Stomach (tissue), 19 donors: ENCODE results near the gene FLAD1. TPM values are rescaled to one million over a fixed set of nuclear protein-coding genes. Genes with fewer than 3 reads are reported as not detected.

Experiments
- DNase-seq, 2 donors: peaks; one replicate each; pipeline versions ENCODE4 v3.0.0 to v3.0.0-alpha.2; 2013 to 2019
- H3K27ac ChIP-seq, 5 donors: fragments of 200-600 bp in 4 of 5; sonication (generic) in 4 of 5; one replicate each; pipeline ENCODE4 v1.5.1; 2013 to 2019; ENCODE audit warnings: mild to moderate bottlenecking in 1 of 5, moderate library complexity in 1 of 5
- H3K27me3 ChIP-seq, 3 donors: fragments of 200-600 bp; sonication (generic); one replicate each; pipeline ENCODE4 v1.5.1; 2017 to 2019; ENCODE audit warnings: mixed run types in 1 of 3
- H3K36me3 ChIP-seq, 4 donors: fragments of 200-600 bp; sonication (generic); 1 replicate in 3 of 4; 2 replicates in 1 of 4; pipeline ENCODE4 v1.5.1; 2016 to 2019
- H3K4me1 ChIP-seq, 4 donors: fragments of 200-600 bp; sonication (generic); one replicate each; pipeline ENCODE4 v1.5.1; 2016 to 2019
- H3K4me3 ChIP-seq, 4 donors: fragments of 200-600 bp; sonication (generic) in 3 of 4; one replicate each; pipeline ENCODE4 v1.5.1; 2016 to 2019; ENCODE audit warnings: mild to moderate bottlenecking in 1 of 4
- H3K9me3 ChIP-seq, 4 donors: fragments of 200-600 bp; sonication (generic); one replicate each; pipeline ENCODE4 v1.5.1; 2016 to 2019
- EP300 ChIP-seq: sonication (generic); formaldehyde crosslinking; IDR thresholded peaks from one replicate; pipeline ENCODE4 v1.6.1; 2017; ENCODE audit warnings: antibody characterized with exemption
- POLR2A ChIP-seq, 4 donors: fragments of 450-650 bp; IDR thresholded peaks; one replicate each; pipeline ENCODE4 v1.6.1; 2016; ENCODE audit warnings: antibody characterized with exemption in 4 of 4, control low read depth in 2 of 4, mild to moderate bottlenecking in 1 of 4, moderate library complexity in 1 of 4
- POLR2AphosphoS5 ChIP-seq, 3 donors: sonication (generic); formaldehyde crosslinking; IDR thresholded peaks; one replicate each; pipeline ENCODE4 v1.6.1; 2016; ENCODE audit warnings: antibody characterized with exemption in 3 of 3
- WGBS, 5 donors: extraction: QIAGEN DNeasy Blood & Tissue Kit in 3 of 5; methylation state at CpG; one replicate each; pipeline versions ENCODE4 v1.1.5 to v1.1.7; 2013 to 2018; 5-methylcytosine and 5-hydroxymethylcytosine counted together
- intact Hi-C: fragments of 100-400 bp; cut with DNase I; formaldehyde crosslinking; loops from one replicate; pipeline ENCODE4 v1.15.1; 2023; ENCODE audit warnings: low total_unique reads
- long read RNA-seq, 10 donors: transcript quantifications; one replicate each; lab custom pipeline, GENCODE V29; 2026
- polyA plus RNA-seq, 3 donors: library from polyadenylated mRNA; stranded (reverse); fragments of 200-250 nt; gene quantifications; one replicate each; pipeline ENCODE4 v1.2.3, GENCODE V29; 2013
- total RNA-seq, 5 donors: library from RNA; depleted of rRNA; stranded (reverse); fragments of >200 nt; gene quantifications; one replicate each; pipeline versions ENCODE4 v1.1.0 to v1.2.3, GENCODE V29; 2014 to 2016
- TF ChIP-seq, protein P1 (sequence below), 7 experiments: fragments of 450-650 bp in 4 of 7; fragments of 200-600 bp in 3 of 7; sonication (generic) in 3 of 7; IDR thresholded peaks; one replicate each; pipeline ENCODE4 v1.5.1; 2016 to 2019; ENCODE audit warnings: antibody characterized with exemption in 7 of 7, control low read depth in 2 of 7, mild to moderate bottlenecking in 1 of 7
- donor health status: healthy with polysubstance abuse.
- donor health status: Bipolar disorder and iron deficiency.
- donor health status: healthy.

The FLAD1 gene
- 10 to 100 TPM; 14.1 to 76.5 (median 54.8) TPM for total RNA-seq
- 10 to 100 TPM; 31.4 to 43.8 (median 40.4) TPM for polyA plus RNA-seq
- long read RNA-seq, donor 1, partial matches to known transcripts: 0 of 3 reads
- long read RNA-seq, donor 1, other reads (novel, unspliced or antisense): 0 of 3 reads
- long read RNA-seq, donor 2, partial matches to known transcripts: 0 of 3 reads
- long read RNA-seq, donor 2, other reads (novel, unspliced or antisense): 0 of 3 reads
- long read RNA-seq, donor 3, partial matches to known transcripts: 0 of 3 reads
- long read RNA-seq, donor 3, other reads (novel, unspliced or antisense): 0 of 3 reads
- long read RNA-seq, donor 4: 0 reads
- long read RNA-seq, donor 5, partial matches to known transcripts: 0 of 3 reads
- long read RNA-seq, donor 5, other reads (novel, unspliced or antisense): 0 of 3 reads
- long read RNA-seq, donor 6: 0 reads
- long read RNA-seq, donor 7, partial matches to known transcripts: 0 of 1 reads
- long read RNA-seq, donor 7, other reads (novel, unspliced or antisense): 0 of 1 reads
- long read RNA-seq, donor 8, partial matches to known transcripts: 0 of 3 reads
- long read RNA-seq, donor 8, other reads (novel, unspliced or antisense): 0 of 3 reads
- long read RNA-seq, donor 9, partial matches to known transcripts: 0 of 3 reads
- long read RNA-seq, donor 9, other reads (novel, unspliced or antisense): 0 of 3 reads
- long read RNA-seq, donor 10, partial matches to known transcripts: 0 of 1 reads
- long read RNA-seq, donor 10, other reads (novel, unspliced or antisense): 0 of 1 reads

DNA sequence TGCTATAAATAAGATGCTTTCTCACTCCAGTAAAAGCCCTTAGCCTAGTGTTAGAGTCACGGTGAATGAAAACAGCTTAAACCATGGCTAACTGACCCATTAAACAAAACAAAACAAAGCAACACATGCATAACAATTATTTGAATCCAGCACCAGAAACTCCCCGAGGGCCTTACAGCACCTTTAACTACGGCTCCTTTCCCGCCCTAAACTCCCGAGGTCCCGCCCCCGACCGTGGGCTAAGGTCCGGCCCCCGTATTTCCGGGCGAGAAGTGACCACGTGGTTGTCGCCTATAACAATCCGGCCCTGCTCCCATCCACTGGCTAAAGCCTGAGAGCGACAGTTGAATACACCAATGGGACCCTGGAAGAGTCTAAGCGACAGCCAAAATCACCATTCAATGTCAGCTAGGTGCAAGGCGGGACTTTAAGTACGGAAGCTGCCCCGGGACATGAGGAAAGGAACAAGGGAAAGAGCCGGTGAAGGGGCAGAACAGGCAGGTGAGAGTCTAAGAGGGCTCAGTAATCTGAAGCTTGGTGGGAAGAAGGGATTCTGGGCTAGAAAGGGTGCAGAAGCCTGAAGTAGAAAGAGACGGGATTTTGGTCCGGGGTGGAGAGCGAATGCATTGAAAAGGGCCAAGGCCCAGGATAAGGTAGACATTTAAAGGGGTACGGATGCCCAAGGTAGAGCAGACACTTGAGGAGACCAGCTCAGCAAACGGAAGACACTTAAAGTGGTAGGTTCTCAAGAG, at the start of gene FLAD1:
TSS of gene FLAD1 (plus strand) at position 448 of the 752 bp plus-strand sequence. CDS start 351 bp downstream, outside the sequence.
- DNase-seq: peak; percentile 97 to 99
- WGBS, 5 donors: 0 to 1% (median 0%) methylated on average over 26 of the region's 26 CpGs
- Histone ChIP-seq H3K27ac (peak within 1 kb of the TSS; percentile 52 to 86 (median 80)), H3K36me3 (peaks cover 7 to 34% (median 25%) of the 10 kb centered on the region in 4 donors), H3K9me3 (no peaks in the 10 kb centered on the region), H3K4me3 (peak within 1 kb of the TSS; percentile 69 to 79 (median 72)), H3K27me3 (no peaks in the 10 kb centered on the region), H3K4me1 (peaks cover 16 to 39% (median 29%) of the 10 kb centered on the region in 4 donors)
- intact Hi-C loops: no loop called here
- TF ChIP-seq, protein P1, sequence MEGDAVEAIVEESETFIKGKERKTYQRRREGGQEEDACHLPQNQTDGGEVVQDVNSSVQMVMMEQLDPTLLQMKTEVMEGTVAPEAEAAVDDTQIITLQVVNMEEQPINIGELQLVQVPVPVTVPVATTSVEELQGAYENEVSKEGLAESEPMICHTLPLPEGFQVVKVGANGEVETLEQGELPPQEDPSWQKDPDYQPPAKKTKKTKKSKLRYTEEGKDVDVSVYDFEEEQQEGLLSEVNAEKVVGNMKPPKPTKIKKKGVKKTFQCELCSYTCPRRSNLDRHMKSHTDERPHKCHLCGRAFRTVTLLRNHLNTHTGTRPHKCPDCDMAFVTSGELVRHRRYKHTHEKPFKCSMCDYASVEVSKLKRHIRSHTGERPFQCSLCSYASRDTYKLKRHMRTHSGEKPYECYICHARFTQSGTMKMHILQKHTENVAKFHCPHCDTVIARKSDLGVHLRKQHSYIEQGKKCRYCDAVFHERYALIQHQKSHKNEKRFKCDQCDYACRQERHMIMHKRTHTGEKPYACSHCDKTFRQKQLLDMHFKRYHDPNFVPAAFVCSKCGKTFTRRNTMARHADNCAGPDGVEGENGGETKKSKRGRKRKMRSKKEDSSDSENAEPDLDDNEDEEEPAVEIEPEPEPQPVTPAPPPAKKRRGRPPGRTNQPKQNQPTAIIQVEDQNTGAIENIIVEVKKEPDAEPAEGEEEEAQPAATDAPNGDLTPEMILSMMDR (IDR thresholded peaks at IDR 0.05): no peak
- TF ChIP-seq POLR2A (IDR thresholded peaks at IDR 0.05) (peak in 1 of 4 donors; percentile 50), POLR2AphosphoS5 (IDR thresholded peaks at IDR 0.05) (peak; percentile 54 to 84 (median 64)), EP300 (no peak)

DNA sequence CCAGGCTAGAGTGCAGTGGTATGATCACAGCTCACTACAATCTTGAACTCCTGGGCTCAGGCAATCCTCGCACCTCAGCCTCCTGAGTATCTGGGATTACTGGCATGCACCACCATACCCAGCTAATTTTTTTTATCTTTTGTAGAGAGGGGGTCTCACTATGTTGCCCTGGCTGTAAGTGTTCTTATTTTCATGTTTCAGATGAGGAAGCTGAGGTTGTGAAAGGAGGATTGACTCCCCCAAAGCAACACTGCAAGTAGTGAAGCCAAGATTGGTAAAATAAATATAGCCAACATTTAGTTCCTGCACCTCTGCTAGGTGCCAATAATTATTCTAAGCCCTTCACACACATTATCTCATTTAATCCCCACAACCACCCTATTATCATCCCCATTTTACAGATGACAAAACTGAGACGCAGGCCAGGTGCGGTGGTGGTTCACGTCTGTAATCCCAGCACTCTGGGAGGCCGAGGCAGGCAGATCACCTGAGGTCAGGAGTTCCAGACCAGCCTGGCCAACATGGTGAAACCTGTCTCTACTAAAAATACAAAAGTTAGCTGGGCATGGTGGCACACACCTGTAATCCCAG, 48.7 kb upstream of the FLAD1 start:
- no peak for TF ChIP-seq EP300
- no peaks in the 10 kb centered on the region for H3K9me3 ChIP-seq
- no peak for DNase-seq
- no peak overlapping the region for H3K27ac ChIP-seq
- H3K36me3 ChIP-seq: peaks cover 5 to 28% (median 14%) of the 10 kb centered on the region in 4 donors
- H3K4me3 ChIP-seq: no peak overlapping the region
- no peaks in the 10 kb centered on the region for H3K27me3 ChIP-seq
- H3K4me1 ChIP-seq: peaks cover 19 to 44% (median 23%) of the 10 kb centered on the region in 4 donors
- 96 to 98% (median 97%) methylated on average over 5 of the region's 5 CpGs for WGBS, 5 donors
- intact Hi-C loops: no loop called here

DNA sequence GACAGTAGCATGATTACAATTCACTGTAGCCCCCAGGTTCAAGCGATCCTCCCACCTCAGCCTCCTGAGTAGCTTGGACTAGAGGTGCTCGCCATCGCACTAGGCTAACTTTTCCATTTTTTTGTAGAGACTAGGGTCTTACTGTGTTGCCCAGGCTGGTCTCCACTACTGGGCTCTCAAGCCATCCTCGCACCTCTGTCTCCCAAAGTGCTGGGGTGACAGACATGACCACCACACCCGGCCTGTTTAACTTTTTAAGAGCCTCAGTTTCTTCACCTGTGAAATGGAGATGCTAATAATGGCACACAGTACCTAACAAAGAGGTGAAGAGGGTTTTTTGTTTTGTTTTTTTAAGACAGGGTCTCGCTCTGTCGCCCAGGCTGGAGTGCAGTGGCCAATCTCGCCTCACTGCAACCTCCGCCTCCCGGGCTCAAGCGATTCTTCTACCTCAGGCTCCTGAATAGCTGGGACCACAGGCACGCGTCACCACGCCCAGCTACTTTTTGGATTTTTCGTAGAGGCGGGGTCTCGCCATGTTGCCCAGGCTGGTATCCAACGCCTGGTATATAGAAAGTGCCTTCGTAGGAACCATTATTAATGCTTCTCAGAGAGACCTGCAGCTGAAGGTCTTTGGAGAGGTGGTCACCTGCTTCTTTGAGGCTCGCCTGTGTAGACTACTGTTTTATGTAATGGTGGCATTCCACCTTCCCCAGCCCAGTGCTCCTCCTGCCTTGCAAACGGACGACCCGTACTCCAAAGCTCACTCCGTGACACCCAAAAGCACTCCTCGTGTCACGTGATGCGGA, 47.2 kb upstream of the FLAD1 start:
- TF ChIP-seq POLR2AphosphoS5 (IDR thresholded peaks at IDR 0.05) (no peak), EP300 (no peak), POLR2A (IDR thresholded peaks at IDR 0.05) (no peak)
- TF ChIP-seq, protein P1 (IDR thresholded peaks at IDR 0.05): no peak
- peak in 1 of 2 donors; percentile 35 for DNase-seq
- H3K27ac ChIP-seq: peak overlapping the region; percentile 94 to 99 (median 98)
- H3K9me3 ChIP-seq: no peaks in the 10 kb centered on the region
- WGBS, 5 donors: 28 to 33% (median 31%) methylated on average over 22 to 27 of the region's 27 CpGs
- H3K27me3 ChIP-seq: no peaks in the 10 kb centered on the region
- peaks cover 19 to 59% (median 29%) of the 10 kb centered on the region in 4 donors for H3K4me1 ChIP-seq
- peak overlapping the region; percentile 60 to 73 (median 62) for H3K4me3 ChIP-seq
- peaks cover 0 to 13% (median 3%) of the 10 kb centered on the region in 4 donors for H3K36me3 ChIP-seq
- intact Hi-C loops: no loop called here

GRCh38 chr1:154936555-154937084, 46.5 kb upstream of the FLAD1 start, which contains the start of gene PMVK:
Gene PMVK (minus strand): TSS chr1:154936719. CDS start chr1:154936685, 34 bp downstream.
- Histone ChIP-seq H3K9me3 (no peaks in the 10 kb centered on the region), H3K27me3 (no peaks in the 10 kb centered on the region), H3K4me3 (peak within 1 kb of the TSS; percentile 60 to 73 (median 62)), H3K4me1 (peaks cover 25 to 62% (median 36%) of the 10 kb centered on the region in 4 donors), H3K36me3 (peaks cover 0 to 6% (median 0%) of the 10 kb centered on the region in 4 donors), H3K27ac (peak within 1 kb of the TSS; percentile 94 to 99 (median 98))
- DNase-seq: peak; percentile 96 to 98
- 0 to 1% (median 0%) methylated on average over 18 to 45 of the region's 45 CpGs for WGBS, 5 donors
- intact Hi-C loops: no loop called here
- TF ChIP-seq EP300 (no peak), POLR2AphosphoS5 (IDR thresholded peaks at IDR 0.05) (peak; percentile 86 to 93 (median 91)), POLR2A (IDR thresholded peaks at IDR 0.05) (peak in 2 of 4 donors; percentile 43 to 45)
- TF ChIP-seq, protein P1 (IDR thresholded peaks at IDR 0.05): peak in 3 of 7 experiments; percentile 20 to 44 (median 36)
